ENCODE results near the gene CYGB.

CYGB gene

DNA sequence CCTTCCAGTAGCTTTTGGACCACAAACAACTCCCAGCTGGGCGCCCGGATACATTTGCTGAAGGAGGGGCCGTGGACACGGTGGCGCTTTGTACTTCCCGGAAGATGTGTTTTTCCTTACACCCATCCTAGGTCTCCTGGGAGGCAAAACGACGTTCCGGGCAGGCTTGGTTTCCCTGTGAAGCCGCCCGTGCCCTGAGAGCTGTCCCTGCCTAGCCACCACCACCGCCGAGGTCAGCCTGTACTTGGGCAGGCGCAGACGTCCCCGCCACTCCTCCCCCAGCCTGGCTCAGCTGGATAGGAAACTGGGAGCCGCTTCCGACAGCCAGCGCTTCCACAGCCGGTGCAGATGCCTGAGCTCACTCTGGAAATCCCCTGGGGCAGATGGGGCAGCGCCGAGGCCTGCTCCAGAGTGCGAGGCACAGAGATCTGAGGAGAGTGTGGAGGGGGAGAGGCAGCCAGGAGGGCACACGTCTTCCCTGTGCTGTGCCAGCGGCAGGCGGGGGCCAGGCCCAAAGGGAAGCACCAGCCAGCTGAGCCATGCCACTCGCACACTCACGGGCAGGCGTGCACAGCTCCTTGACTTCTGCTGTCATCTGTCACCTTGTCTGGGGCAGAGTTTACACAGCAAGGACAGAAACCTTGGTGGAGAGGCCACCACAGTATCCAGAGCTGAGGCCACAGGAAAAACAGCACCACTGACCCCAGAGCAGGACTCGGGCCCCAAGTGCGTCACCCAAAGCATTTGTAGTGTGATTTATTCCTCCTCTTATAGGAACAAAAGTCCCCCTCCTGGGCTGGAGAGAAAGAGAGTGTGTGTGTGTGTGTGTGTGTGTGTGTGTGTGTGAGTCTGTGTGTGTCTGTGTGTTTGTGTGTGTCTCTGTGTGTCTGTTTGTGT lies 39.3 kb downstream of the CYGB start:
- DNase-seq: no peak

DNA sequence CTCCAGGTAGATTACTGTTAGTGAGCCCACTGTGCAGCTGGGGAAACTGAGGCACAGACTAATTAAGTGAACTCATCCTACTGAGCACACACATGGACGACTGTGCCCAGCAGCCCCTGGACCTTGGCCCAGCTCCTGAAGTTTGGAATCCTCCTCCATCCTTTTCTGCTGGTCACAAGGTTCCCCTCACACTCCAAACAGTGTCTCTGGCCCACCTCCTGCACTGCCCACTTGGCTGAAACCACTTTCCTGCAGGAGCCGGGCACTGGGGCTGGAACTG lies 39.9 kb downstream of the CYGB start:
- no peak for DNase-seq

- no peak for DNase-seq
Measured at GRCh38 chr17:76496464-76496863, 41.0 kb downstream of the CYGB start.

GRCh38 chr17:76495663-76496400 lies 41.7 kb downstream of the CYGB start:
- no peak for DNase-seq

GRCh38 chr17:76493505-76494167 lies 43.9 kb downstream of the CYGB start:
- DNase-seq: no peak

DNA sequence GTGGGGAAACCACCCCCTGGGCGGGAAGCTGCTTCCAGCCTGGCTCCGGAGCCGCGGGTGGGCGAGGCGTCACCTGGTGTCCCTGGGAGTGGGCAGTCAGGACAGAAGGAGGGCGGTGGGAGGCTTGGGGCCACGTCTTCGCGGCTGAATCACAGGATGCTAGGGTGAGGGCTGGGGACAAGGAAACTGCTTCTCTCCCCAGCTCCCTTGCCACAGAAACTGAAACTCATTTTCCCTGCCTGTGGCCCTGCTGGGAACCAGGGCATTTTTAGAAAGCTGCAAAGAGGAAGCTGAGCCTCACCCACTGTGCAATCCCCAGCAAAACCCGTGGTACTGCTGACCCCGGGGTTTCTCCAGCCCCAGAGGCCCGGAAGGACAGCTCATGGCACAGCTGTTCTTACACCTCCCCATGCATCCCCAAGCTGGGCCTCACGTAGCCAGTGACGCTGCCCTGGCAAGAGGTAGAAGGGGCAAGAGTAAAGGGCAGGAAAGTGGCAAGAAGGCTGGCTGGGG lies 44.5 kb downstream of the CYGB start:
- no peak for DNase-seq

DNA sequence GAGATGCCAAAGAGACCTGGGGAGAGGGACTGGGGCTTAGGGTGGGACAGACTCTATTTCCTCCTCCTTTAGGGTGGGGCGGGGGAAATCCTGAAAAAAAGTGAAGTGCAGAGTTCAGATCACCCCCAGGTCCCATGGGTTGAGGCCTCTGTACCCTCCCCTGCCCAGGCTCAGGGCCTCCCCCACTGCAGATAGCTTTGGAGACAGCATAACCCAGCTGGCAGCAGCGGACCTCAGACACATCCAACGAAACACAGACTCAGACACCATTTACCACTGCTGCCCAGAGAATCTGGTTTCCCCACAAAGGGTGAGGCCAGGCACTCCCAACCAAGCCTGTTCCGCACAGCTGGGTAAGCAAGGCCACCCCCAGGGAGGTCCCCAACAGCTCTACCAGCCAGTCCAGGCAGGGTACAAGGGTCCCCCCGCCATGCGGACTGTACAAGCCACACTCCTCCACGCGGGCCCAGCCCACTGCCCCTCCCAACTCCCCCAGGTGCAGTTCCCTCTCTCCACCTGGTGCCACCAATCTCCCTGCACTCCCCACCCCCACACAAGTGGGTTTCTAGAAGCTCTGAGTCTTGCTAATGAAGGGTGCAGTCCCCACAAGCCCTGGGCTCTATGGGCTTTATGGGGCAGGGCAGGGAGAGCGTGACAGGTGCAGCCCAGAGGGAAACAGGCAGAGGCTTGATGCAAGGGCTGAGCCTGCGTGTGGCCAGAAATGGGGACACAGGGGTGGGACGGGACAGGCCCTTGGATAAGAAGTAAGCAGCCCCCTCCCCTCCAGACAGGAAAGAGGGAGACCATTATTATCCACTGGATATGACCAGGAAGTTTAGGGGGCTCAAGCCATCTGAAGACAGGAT lies 45.2 kb downstream of the CYGB start:
- DNase-seq: no peak

GRCh38 chr17:76491271-76492122 lies 46.0 kb downstream of the CYGB start:
- no peak for DNase-seq

- DNase-seq: no peak
Measured at GRCh38 chr17:76490112-76490710, 47.3 kb downstream of the CYGB start.

- no peak for DNase-seq
Measured at GRCh38 chr17:76487451-76488192, 49.9 kb downstream of the CYGB start.

- DNase-seq: no peak
Measured at GRCh38 chr17:76485569-76485968, 51.9 kb downstream of the CYGB start.

GRCh38 chr17:76484228-76484725 lies 53.2 kb downstream of the CYGB start:
- no peak for DNase-seq

DNA sequence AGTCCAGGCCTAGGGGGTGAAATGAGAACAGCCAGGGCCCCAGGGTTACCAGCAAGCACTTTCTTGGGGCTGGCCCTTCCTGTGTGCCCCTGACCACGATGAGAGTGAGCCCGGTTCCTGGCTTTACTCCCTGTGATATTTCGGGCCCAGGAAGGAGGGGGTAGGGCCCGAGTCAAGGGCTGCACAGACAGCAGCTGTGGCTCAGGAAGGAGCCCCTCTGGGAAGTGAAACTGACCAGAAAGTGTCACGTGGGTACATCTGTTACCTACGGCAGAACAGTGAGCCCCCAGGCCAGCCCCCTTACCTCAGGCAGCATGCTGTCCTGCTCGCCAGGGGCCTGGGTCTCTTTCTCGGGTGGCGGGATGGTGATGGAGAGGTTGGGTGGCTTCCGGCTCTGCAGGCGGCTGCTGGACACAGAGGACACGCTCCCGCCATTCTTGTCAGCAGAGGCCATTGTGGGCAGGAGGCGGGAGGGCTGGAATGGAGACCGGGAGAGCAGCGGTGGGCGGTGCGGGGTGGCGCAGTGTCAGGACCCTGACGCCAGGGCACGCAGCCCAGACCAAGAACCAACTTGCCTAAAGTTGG lies 56.3 kb downstream of the CYGB start:
- DNase-seq: no peak

DNA sequence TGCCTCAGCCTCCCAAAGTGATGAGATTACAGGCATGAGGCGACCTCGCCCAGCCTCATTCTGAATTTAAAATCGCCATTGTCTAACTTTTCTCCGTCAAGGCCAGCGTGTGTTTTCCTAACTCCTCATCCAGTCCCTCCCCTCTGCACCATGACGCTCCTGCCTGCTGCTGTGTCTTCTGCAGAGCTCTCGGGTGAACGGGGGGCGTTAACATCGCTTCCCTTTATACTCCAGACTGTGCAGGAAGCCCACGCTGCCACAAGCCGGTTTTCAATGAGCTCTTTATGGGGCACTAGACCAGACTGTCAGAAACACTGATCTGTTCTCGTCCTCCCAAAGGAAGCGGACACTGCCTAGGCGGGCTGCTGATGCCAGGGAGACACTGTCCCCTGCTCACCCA lies 56.9 kb downstream of the CYGB start:
- DNase-seq: no peak

DNA sequence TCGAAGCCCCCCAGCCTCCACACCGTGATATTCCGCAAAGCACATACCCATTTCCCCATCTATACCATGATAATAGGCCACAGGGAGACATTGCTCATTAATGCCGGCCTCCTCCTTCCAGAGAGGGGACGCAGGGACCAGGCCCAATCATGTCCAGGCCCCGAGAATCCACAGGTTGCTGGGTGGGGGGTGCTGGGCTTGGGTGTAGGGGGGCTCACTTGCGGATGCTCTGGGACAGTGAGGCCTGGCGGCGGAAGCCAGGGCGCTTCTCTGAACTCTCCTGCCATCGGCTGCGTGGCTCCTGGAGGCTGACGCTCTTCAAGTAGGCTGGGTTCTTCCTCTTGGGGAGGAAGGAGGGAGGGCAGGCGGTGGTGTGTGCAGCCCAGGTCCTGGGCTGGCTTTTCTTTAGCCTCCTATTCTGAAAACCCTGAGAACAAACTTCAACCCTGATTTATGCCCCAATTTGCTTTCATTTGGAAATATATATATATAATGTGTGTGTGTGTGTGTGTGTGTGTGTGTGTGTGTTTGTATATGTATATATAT lies 57.9 kb downstream of the CYGB start:
- DNase-seq: no peak

DNA sequence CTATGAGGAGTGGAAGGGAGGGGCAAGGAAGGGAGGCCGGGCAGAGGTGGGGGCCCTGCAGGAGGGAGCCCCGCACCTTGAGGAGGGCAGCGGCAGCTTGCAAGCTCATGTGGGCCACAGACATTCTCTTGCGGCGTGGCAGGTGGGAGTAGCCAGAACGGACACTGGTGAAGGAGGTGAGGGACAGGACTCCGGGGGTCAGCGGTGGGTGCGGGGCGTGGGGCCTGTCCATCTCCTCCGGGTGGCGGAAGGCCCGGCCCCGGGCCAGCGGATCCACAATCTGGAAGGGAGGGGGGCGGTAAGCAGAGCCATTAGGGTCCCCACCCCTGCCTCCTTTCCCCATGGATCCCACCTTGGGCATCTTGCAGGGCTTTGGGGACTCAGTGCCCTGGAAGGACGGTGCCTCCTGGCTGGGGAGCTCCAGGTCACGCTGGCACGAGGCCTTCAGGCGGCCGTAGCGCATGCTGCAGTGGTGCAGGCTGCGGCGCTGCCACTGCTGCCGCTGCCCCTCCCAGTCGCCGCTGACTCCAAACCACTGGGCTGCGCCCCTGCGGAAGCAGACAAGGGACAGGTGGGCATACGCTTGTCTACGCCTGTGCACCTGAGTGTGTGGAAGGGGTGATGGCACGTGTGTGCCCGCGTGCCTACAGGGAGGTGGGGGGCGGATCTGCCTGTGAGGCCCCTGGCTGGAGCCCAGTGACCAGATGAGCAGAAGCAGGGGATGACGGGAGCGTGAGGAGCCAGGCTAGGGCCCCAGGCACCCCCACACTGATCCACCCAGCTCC lies 58.6 kb downstream of the CYGB start:
- no peak for DNase-seq

GRCh38 chr17:76478097-76478496 lies 59.4 kb downstream of the CYGB start:
- DNase-seq: no peak

GRCh38 chr17:76477576-76477975 lies 59.9 kb downstream of the CYGB start:
- DNase-seq: no peak

All from hematopoietic multipotent progenitor cell treated with erythropoietin and hydrocortisone succinate and interleukin-3 and kit ligand, for 8 days (in vitro differentiated cells).